Measurements from ENCODE around the gene ZBED4. TPM values are rescaled to one million over a fixed set of nuclear protein-coding genes. Genes with fewer than 3 reads are reported as not detected.
"Not testable (repeated sequence)": the region's sequence is repeated elsewhere in the genome, so short reads cannot be mapped to it uniquely, and the experiment has no call there.

The ZBED4 gene
- total and polyA plus RNA-seq, 11 donors: 2.2 to 8.6 (median 4.9) TPM

GRCh38 chr22:49817359-49817758 is 36.3 kb upstream of the ZBED4 start:
- Histone ChIP-seq H3K4me1 (peaks cover 4 to 66% (median 23%) of the 10 kb centered on the region in 12 donors), H3K27me3 (no peaks in the 10 kb centered on the region), H3K9me3 (no peaks in the 10 kb centered on the region), H3K4me3 (no peak overlapping the region), H3K27ac (no peak overlapping the region), H3K36me3 (peaks cover 0 to 88% (median 66%) of the 10 kb centered on the region in 9 donors)
- intact Hi-C loops (cut with DNase I): no loop called here
- ATAC-seq (no peak), DNase-seq (no peak)
- 87 to 98% (median 92%) methylated on average over 3 of the region's 3 CpGs for WGBS, 4 donors
- no peak for TF ChIP-seq POLR2A (IDR thresholded peaks at IDR 0.05)
- no peak for TF ChIP-seq CTCF (IDR thresholded peaks at IDR 0.05)

GRCh38 chr22:49820984-49821383 is 32.7 kb upstream of the ZBED4 start:
- Histone ChIP-seq H3K27ac (peak overlapping the region in 1 of 12 donors; percentile 11), H3K4me3 (no peak overlapping the region), H3K36me3 (peaks cover 0 to 87% (median 77%) of the 10 kb centered on the region in 9 donors), H3K4me1 (peaks cover 15 to 65% (median 36%) of the 10 kb centered on the region in 12 donors), H3K27me3 (no peaks in the 10 kb centered on the region), H3K9me3 (no peaks in the 10 kb centered on the region)
- 48 to 77% (median 61%) methylated on average over 7 of the region's 7 CpGs for WGBS, 4 donors
- TF ChIP-seq CTCF (IDR thresholded peaks at IDR 0.05) (peak in 4 of 12 donors; percentile 7 to 31 (median 14)), POLR2A (IDR thresholded peaks at IDR 0.05) (no peak)
- intact Hi-C loops (cut with DNase I): no loop called here
- peak in 3 of 4 donors; percentile 49 to 58 (median 52) for ATAC-seq
- DNase-seq: no peak

GRCh38 chr22:49821741-49822140 is 31.9 kb upstream of the ZBED4 start:
- WGBS, 4 donors: 76 to 97% (median 82%) methylated on average over 9 to 11 of the region's 11 CpGs
- ATAC-seq: peak in 1 of 4 donors; percentile 6
- intact Hi-C loops (cut with DNase I); H3K4me3 ChIP-seq; DNase-seq; H3K27me3 ChIP-seq; H3K9me3 ChIP-seq: not testable (repeated sequence)
- peaks cover 15 to 62% (median 41%) of the 10 kb centered on the region in 12 donors for H3K4me1 ChIP-seq
- peaks cover 0 to 80% (median 71%) of the 10 kb centered on the region in 9 donors for H3K36me3 ChIP-seq
- peak overlapping the region in 1 of 12 donors; percentile 11 for H3K27ac ChIP-seq

GRCh38 chr22:49823289-49824045 is 30.2 kb upstream of the ZBED4 start:
- H3K36me3 ChIP-seq: peaks cover 0 to 62% (median 54%) of the 10 kb centered on the region in 9 donors
- no peaks in the 10 kb centered on the region for H3K9me3 ChIP-seq
- peaks cover 15 to 59% (median 40%) of the 10 kb centered on the region in 12 donors for H3K4me1 ChIP-seq
- ATAC-seq (no peak), DNase-seq (peak in 1 of 5 donors; percentile 47)
- no peak for TF ChIP-seq CTCF (IDR thresholded peaks at IDR 0.05)
- TF ChIP-seq POLR2A (IDR thresholded peaks at IDR 0.05): no peak
- 93 to 94% (median 93%) methylated on average over 46 to 53 of the region's 53 CpGs for WGBS, 4 donors
- H3K27me3 ChIP-seq: no peaks in the 10 kb centered on the region
- H3K4me3 ChIP-seq: no peak overlapping the region
- no peak overlapping the region for H3K27ac ChIP-seq
- intact Hi-C loops (cut with DNase I): loop anchor here in 1 of 10 donors (2.0 kb wide), 1 partner anchor 29 kb away; the partner anchor contains the start of gene ZBED4
